Measurements from ENCODE around the gene HDGFL3.
"Not testable (repeated sequence)": the region's sequence is repeated elsewhere in the genome, so short reads cannot be mapped to it uniquely, and the experiment has no call there.

Gene HDGFL3

GRCh38 chr15:83193721-83194120, 13.9 kb downstream of the HDGFL3 start:
- DNase-seq (ENCODE audit: low spot score), result no peak

- no peak for DNase-seq (ENCODE audit: low spot score)
Measured at GRCh38 chr15:83192742-83193141, 14.9 kb downstream of the HDGFL3 start.

GRCh38 chr15:83190450-83190849, 17.2 kb downstream of the HDGFL3 start:
- DNase-seq (ENCODE audit: low spot score), result no peak

DNA sequence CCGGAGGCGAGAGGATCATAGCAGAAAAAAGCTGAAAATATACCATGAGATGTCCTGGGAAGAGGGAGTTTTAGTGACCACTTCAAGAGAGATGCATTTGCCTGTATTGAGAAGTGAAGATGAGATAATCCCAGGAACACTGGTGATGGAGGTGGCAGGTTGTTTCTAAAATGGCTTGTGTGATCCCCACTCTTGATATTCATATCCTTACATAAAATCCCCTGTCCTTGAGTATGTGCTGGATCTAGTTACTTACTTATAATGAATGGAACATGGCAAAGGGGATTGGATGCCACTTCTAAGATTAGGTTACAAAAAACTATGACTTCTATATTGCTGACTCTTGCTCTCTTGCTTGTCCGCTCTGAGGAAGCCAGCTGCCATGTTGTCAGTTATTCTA, 22.1 kb downstream of the HDGFL3 start:
- DNase-seq (ENCODE audit: low spot score), result no peak

GRCh38 chr15:83178869-83179325, 28.7 kb downstream of the HDGFL3 start:
- no peak for DNase-seq (ENCODE audit: low spot score)

- DNase-seq (ENCODE audit: low spot score), result no peak
Measured at GRCh38 chr15:83178390-83178789, 29.2 kb downstream of the HDGFL3 start.

DNA sequence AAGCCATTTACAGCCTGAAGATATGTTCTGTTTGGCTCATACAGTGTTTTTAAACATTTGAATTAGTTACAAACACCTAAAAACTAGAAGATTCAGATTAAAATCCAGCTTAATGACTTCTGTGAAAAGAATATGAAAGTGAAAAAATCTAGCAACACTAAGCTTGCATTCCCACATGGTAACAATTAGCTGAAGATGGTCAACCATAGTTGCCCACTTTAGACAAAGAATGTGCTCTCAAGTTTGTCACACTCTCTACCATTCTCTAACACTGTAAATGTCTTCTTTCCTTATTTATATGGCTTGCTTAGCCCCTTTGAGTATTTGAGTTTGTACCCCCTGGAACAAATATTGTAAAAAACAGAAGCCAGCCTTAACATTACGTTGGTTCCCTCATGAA, 32.7 kb downstream of the HDGFL3 start:
- DNase-seq (ENCODE audit: low spot score), result no peak

DNA sequence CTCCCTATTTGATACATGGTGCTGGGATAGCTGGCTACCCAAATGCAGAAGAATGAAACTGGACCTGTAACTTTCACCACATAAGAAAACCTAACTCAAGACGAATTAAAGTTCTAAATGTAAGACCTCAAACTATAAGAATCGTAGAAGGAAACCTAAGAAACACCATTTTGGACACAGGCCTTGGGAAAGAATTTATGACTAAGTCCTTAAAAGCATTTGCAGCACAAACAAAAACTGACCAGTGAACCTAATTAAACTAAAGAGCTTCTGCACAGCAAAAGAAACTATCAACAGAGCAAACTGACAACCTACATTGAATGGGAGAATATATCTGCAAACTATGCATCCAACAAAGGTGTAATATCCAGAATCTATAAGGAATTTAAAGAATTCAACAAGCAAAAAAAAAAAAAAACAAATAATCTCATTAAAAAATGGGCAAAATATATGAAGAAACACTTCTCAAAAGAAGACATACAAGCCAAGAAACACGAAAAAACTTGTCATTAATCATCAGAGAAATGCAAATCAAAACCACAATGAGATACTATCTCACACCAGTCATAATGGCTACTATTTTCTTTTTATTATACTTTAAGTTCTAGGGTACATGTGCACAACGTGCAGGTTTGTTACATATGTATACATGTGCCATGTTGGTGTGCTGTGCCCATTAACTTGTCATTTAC, 37.0 kb downstream of the HDGFL3 start:
- DNase-seq (ENCODE audit: low spot score), result no peak

GRCh38 chr15:83169576-83169975, 38.0 kb downstream of the HDGFL3 start:
- DNase-seq (ENCODE audit: low spot score), result not testable (repeated sequence)

GRCh38 chr15:83166830-83167229, 40.8 kb downstream of the HDGFL3 start:
- no peak for DNase-seq (ENCODE audit: low spot score)

- no peak for DNase-seq (ENCODE audit: low spot score)
Measured at GRCh38 chr15:83166218-83166617, 41.4 kb downstream of the HDGFL3 start.

DNA sequence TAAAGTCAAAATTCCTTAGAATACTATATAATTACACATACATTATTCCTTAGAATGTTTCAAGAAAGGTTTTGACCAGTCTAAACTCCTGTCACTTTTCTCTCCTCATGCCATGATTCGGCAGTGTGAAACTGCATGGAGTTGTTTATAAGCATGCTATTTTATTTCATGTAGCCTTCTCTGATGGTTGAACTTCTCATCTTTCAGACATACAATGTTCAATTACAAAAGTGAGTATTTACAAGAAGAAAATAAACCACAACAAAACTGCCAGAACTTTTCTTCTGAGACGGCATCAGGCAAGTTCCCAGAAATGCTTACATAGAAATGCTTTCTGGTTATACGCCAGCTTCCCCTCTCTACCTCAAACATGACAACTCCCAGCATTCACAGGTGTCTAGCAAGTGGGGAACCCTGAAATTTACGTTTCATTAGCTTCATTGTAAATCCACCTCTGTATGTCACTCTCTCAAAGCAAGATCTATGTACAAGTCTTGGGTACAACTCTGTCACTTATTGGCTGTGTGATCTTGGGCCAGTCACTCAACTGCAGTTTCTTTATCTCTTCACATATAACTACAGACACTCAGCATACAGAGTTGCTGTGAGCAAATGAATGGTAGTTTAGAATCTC, 42.7 kb downstream of the HDGFL3 start:
- DNase-seq (ENCODE audit: low spot score), result no peak

- DNase-seq (ENCODE audit: low spot score), result no peak
Measured at GRCh38 chr15:83164111-83164770, 43.4 kb downstream of the HDGFL3 start.

DNA sequence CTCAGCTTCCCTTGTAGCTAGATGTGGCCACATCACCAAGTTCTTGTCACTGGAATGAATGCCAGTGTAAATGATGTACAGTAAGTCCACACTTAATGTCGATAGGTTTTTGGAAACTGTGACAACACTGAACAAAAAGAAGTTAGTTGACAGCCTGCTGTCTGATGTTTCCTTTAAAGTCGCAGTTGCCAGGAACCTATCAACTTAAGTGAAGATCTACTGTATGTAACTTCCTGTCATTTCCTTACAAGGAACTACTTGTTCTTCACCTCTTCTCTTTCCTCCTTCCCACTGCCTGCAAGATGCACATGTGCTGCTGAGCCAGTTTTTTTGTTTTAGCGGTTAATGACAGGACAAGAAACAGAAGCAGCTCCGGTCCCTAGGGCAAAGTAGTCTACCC, 44.6 kb downstream of the HDGFL3 start:
- no peak for DNase-seq (ENCODE audit: low spot score)

GRCh38 chr15:83160741-83161140, 46.9 kb downstream of the HDGFL3 start:
- DNase-seq (ENCODE audit: low spot score), result no peak

- DNase-seq (ENCODE audit: low spot score), result peak; percentile 69
Measured at GRCh38 chr15:83158393-83158792, 49.2 kb downstream of the HDGFL3 start.

- peak; percentile 5 for DNase-seq (ENCODE audit: low spot score)
Measured at GRCh38 chr15:83155942-83156341, 51.7 kb downstream of the HDGFL3 start.

- DNase-seq (ENCODE audit: low spot score), result no peak
Measured at GRCh38 chr15:83153288-83153687, 54.3 kb downstream of the HDGFL3 start.

GRCh38 chr15:83144771-83145170, 62.9 kb downstream of the HDGFL3 start:
- DNase-seq (ENCODE audit: low spot score), result no peak

GRCh38 chr15:83142151-83142550, 65.5 kb downstream of the HDGFL3 start:
- DNase-seq (ENCODE audit: low spot score), result not testable (repeated sequence)

DNA sequence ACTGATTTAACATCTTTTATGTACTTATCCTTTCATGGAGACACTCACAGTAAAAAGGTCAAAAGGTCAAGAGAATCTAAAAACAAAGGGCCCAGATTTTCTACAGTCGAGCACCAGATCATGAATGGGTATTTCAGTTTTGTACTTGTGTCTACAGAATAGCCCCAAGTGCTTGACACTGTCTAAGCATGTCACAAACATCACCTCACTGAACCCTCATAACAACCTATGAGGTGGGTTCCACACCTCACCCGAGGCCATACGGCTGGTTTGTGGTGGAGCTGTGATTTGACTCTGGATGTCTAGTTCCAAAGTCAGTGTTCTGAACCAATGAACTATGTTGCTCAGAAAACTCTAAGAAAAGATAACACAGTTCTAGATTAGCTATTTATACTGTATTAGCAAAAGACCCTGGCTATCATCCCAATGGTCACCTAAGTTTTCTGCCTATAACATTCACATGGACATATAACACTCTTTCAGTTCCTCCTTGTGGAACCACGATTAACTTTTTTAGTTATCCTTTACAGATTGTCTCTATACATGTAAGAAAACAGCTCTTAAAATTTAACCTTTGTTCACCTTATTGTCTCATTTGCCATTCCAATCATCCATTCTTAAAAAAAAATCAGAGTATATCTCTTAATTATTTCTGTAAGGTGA, 74.6 kb downstream of the HDGFL3 start:
- no peak for DNase-seq (ENCODE audit: low spot score)

DNA sequence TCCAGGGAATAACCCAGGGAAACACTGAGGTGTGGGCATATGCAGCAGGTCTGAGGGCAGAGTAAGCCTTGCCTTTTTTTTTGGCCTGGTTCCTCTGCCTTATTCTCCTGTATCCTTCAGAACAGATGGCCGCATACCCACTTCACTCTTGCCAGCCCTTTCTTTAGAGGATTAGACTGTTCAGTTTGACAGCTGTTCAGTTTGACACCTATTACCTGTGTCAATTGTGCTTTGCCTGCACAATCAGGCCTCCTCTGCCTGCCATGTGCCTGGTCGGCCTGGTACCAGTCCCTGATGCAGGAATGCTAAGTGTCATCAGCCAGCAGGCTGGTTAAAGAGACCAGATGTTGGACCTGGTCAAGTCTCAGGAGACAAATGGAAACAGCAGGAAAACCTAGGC, 77.8 kb downstream of the HDGFL3 start:
- DNase-seq (ENCODE audit: low spot score), result no peak
